GM12891 (cell line): ENCODE data around the gene TAF11L7.
"Not testable (repeated sequence)": the region's sequence is repeated elsewhere in the genome, so short reads cannot be mapped to it uniquely, and the experiment has no call there.

Experiments
- PAX5 ChIP-seq: IDR thresholded peaks from 2 replicates; pipeline ENCODE4 v1.6.1; 2011; ENCODE audit warnings: low read length, moderate library complexity, mild to moderate bottlenecking; ENCODE audit not compliant: insufficient read depth, severe bottlenecking
- POLR2A ChIP-seq: IDR thresholded peaks from 2 replicates; pipeline ENCODE4 v1.6.1; 2011; ENCODE audit warnings: low read depth, low read length, control low read depth
- POLR2AphosphoS5 ChIP-seq: IDR thresholded peaks from 2 replicates; pipeline ENCODE4 v1.6.1; 2011; ENCODE audit warnings: low read depth, low read length, control low read depth
- SPI1 ChIP-seq: IDR thresholded peaks from 2 replicates; pipeline ENCODE4 v1.6.1; 2011; ENCODE audit warnings: low read depth, low read length, control low read depth
- TAF1 ChIP-seq: IDR thresholded peaks from 2 replicates; pipeline ENCODE4 v1.6.1; 2011; ENCODE audit warnings: low read depth, low read length, control low read depth

- not testable (repeated sequence) for TF ChIP-seq POLR2A, POLR2AphosphoS5, TAF1, SPI1, PAX5
These were observed 8.7 kb upstream of the TAF11L7 start, which contains the start of gene TAF11L9 for GRCh38 chr5:17594255-17594654.
